HepG2 (cell line): ENCODE measurements around the gene METRNL. TPM values are rescaled to one million over a fixed set of nuclear protein-coding genes. Genes with fewer than 3 reads are reported as not detected.

Experiments
- ATAC-seq: fragments of 200-7000 bp; cut with Tn5 transposase; 3 replicates; pipeline ENCODE4 v1.9.1; 2020; ENCODE audit warnings: mild to moderate bottlenecking, moderate library complexity
- BruUV-seq: library from RNA; stranded (reverse); fragments of 400-500 nt; replicated peaks from 2 replicates; lab custom pipeline; 2021; lab: Mats Ljungman, UMichigan
- CTCF ChIA-PET: fragments of 300-600 bp; formaldehyde crosslinking; extraction: SDS; loops from one replicate; lab custom pipeline; 2021; ENCODE audit warnings: low total read pairs, inconsistent platforms, low intra/inter-chr PET ratio; lab: Yijun Ruan, JAX
- POLR2A ChIA-PET: fragments of 350-600 bp; sonication (Branson Sonifier 250); formaldehyde crosslinking; loops from one replicate; lab custom pipeline; 2020; ENCODE audit warnings: antibody characterized with exemption, inconsistent platforms; lab: Yijun Ruan, JAX
- DNase-seq: peaks from one replicate; pipeline ENCODE4 v3.0.0-alpha.2; 2015; ENCODE audit warnings: low spot score
- FAIRE-seq: peaks from 3 replicates; lab custom pipeline; 2011; peaks lifted over from hg19 to GRCh38; lab: Jason Lieb, UNC
- H2AFZ ChIP-seq: one replicate; pipeline ENCODE4 v1.6.1; 2011; ENCODE audit warnings: low read length, inconsistent platforms
- H3K27ac ChIP-seq: fragments of 300-600 bp; 3 replicates; pipeline ENCODE4 v1.8.0; 2011; ENCODE audit warnings: mixed run types, mild to moderate bottlenecking, mixed read lengths, low read length, inconsistent platforms; ENCODE audit not compliant: insufficient read depth; ENCODE audit errors: extremely low read length
- H3K27me3 ChIP-seq, 2 experiments: fragments of 200-600 bp in 1 of 2; 2 replicates in 1 of 2; 3 replicates in 1 of 2; pipeline versions ENCODE4 v1.6.0 to v1.8.0; 2011; ENCODE audit warnings: low read length in 2 of 2, mild to moderate bottlenecking in 2 of 2, moderate library complexity in 2 of 2, inconsistent platforms in 1 of 2; ENCODE audit not compliant: insufficient read depth in 2 of 2, control insufficient read depth in 1 of 2
- H3K36me3 ChIP-seq, 2 experiments: fragments of 200-600 bp in 1 of 2; replicated peaks in 1 of 2; 2 replicates in 1 of 2; 3 replicates in 1 of 2; pipeline versions ENCODE4 v1.5.1 to v1.8.0; 2011; ENCODE audit warnings: low read length in 2 of 2, inconsistent platforms in 1 of 2; ENCODE audit not compliant: insufficient read depth in 2 of 2, control insufficient read depth in 1 of 2
- H3K4me1 ChIP-seq: 2 replicates; pipeline ENCODE4 v1.5.1; 2012; ENCODE audit warnings: low read length, inconsistent platforms; ENCODE audit not compliant: insufficient read depth
- H3K4me2 ChIP-seq: 2 replicates; pipeline ENCODE4 v1.6.0; 2011; ENCODE audit warnings: low read depth, low read length, inconsistent platforms
- H3K4me3 ChIP-seq, 3 experiments: fragments of 200-600 bp in 1 of 3; sonication (generic), shearing (Covaris generic) in 1 of 3; replicated peaks in 1 of 3; 2 replicates each; pipeline ENCODE4 v1.5.1; 2011 to 2016; ENCODE audit warnings: low read length in 3 of 3, inconsistent platforms in 2 of 3, low read depth in 2 of 3, mild to moderate bottlenecking in 2 of 3, control low read depth in 1 of 3, mixed read lengths in 1 of 3; ENCODE audit not compliant: insufficient read depth in 1 of 3
- H3K79me2 ChIP-seq: one replicate; pipeline ENCODE4 v1.6.1; 2011; ENCODE audit warnings: low read length, inconsistent platforms; ENCODE audit not compliant: insufficient read depth
- H3K9ac ChIP-seq: 2 replicates; pipeline ENCODE4 v1.6.0; 2011; ENCODE audit warnings: mild to moderate bottlenecking, low read depth, low read length, inconsistent platforms; ENCODE audit not compliant: insufficient read depth
- H3K9me3 ChIP-seq: 2 replicates; pipeline ENCODE4 v1.5.1; 2012; ENCODE audit warnings: mild to moderate bottlenecking, low read length
- H4K20me1 ChIP-seq: 2 replicates; pipeline ENCODE4 v1.6.0; 2011; ENCODE audit warnings: inconsistent platforms, mild to moderate bottlenecking, low read length, moderate library complexity; ENCODE audit not compliant: insufficient read depth
- BORCS8-MEF2B ChIP-seq: sonication (generic); formaldehyde crosslinking; IDR thresholded peaks from 2 replicates; pipeline ENCODE4 v1.8.0; 2022; ENCODE audit warnings: mild to moderate bottlenecking, missing genetic modification reagents
- CEBPZ ChIP-seq: IDR thresholded peaks from 2 replicates; pipeline ENCODE4 v1.6.1; 2012; ENCODE audit warnings: low read length, improper control_type of control experiment
- IRF1 ChIP-seq: sonication (generic); formaldehyde crosslinking; IDR thresholded peaks from 2 replicates; pipeline ENCODE4 v1.4.0; 2020; ENCODE audit warnings: low read depth, mild to moderate bottlenecking, missing genetic modification reagents
- RAD51 ChIP-seq: fragments of 450-650 bp; IDR thresholded peaks from 2 replicates; pipeline ENCODE4 v1.6.1; 2016; ENCODE audit warnings: borderline replicate concordance
- SSRP1 ChIP-seq: IDR thresholded peaks from 2 replicates; pipeline ENCODE4 v1.6.1; 2016; ENCODE audit warnings: control low read depth
- XRCC5 ChIP-seq: fragments of 200-400 bp; formaldehyde crosslinking; optimal IDR thresholded peaks from 2 replicates; pipeline ENCODE3; 2017; ENCODE audit warnings: mild to moderate bottlenecking, low read length
- ZBTB25 ChIP-seq: IDR thresholded peaks from 2 replicates; pipeline ENCODE4 v1.6.1; 2018; ENCODE audit warnings: missing genetic modification reagents
- ZFP91 ChIP-seq: sonication (generic); formaldehyde crosslinking; IDR thresholded peaks from 2 replicates; pipeline ENCODE4 v1.9.0; 2022; ENCODE audit warnings: missing genetic modification reagents, mild to moderate bottlenecking, borderline replicate concordance
- ZNF143 ChIP-seq: sonication (generic); formaldehyde crosslinking; IDR thresholded peaks from 2 replicates; pipeline ENCODE4 v1.4.0; 2020; ENCODE audit warnings: missing genetic modification reagents
- ZNF687 ChIP-seq: sonication (generic); formaldehyde crosslinking; IDR thresholded peaks from 2 replicates; pipeline ENCODE4 v1.5.1; 2020; ENCODE audit warnings: mild to moderate bottlenecking, missing genetic modification reagents, moderate library complexity
- ZNF761 ChIP-seq: sonication (generic); formaldehyde crosslinking; conservative IDR thresholded peaks from 2 replicates; pipeline ENCODE4 v1.4.0; 2020; ENCODE audit warnings: mild to moderate bottlenecking, missing genetic modification reagents
- ZNF772 ChIP-seq: sonication (generic); formaldehyde crosslinking; IDR thresholded peaks from 2 replicates; pipeline ENCODE4 v1.5.0; 2020; ENCODE audit warnings: mild to moderate bottlenecking, missing genetic modification reagents
- WGBS: methylation state at CpG from one replicate; pipeline ENCODE4 v1.1.6; 2017; ENCODE audit warnings: low lambda C conversion rate; 5-methylcytosine and 5-hydroxymethylcytosine counted together
- in situ Hi-C: cut with HindIII; loops from 2 replicates; pipeline ENCODE4 v1.10.0; 2017; ENCODE audit warnings: low pct_unique_long_range_greater_than_20kb; ENCODE audit not compliant: extremely low pct_ligation_motif_present
- intact Hi-C: fragments of 100-400 bp; cut with micrococcal nuclease; formaldehyde crosslinking; loops from one replicate; pipeline ENCODE4 v1.10.0; 2022; ENCODE audit not compliant: unreplicated experiment
- polyA plus RNA-seq, 8 experiments: library from polyadenylated mRNA; depleted of rRNA in 3 of 8; stranded (reverse) in 7 of 8; unstranded in 1 of 8; fragments of >200 nt; fragmentation: Illumina TruSeq in 4 of 8; extraction: Trizol in 4 of 8; gene quantifications; 2 replicates each; pipeline versions ENCODE4 v1.2.1 to v1.2.3, GENCODE V29; 2011 to 2016; ENCODE audit warnings: low read depth in 4 of 8, missing spikeins in 1 of 8, mixed read lengths in 1 of 8; ENCODE audit not compliant: insufficient read depth in 1 of 8
- total RNA-seq, 5 experiments: library from RNA; depleted of rRNA; stranded (reverse); fragments of >200 nt; fragmentation: Illumina TruSeq; extraction: Trizol; gene quantifications; 2 replicates each; pipeline ENCODE4 v1.2.3, GENCODE V29; 2016; ENCODE audit warnings: low read depth in 1 of 5

The METRNL gene
- total and polyA plus RNA-seq, 2 of the 13 experiments (the other 11 are each of a cell fraction or from before 2014, with no cell fraction given) = 0.66 to 0.84 TPM

GRCh38 chr17:83069931-83070742, 9.3 kb upstream of the METRNL start:
- no peak overlapping the region for H3K9ac ChIP-seq
- no peaks in the 10 kb centered on the region; the same call in 1 of the 2 replicates for H4K20me1 ChIP-seq
- no peak overlapping the region for H3K4me2 ChIP-seq
- FAIRE-seq = no peak
- H3K9me3 ChIP-seq = no peaks in the 10 kb centered on the region
- intact Hi-C loops (no loop called here), in situ Hi-C loops (no loop called here)
- ChIA-PET POLR2A (no interaction called here), CTCF (no interaction called here)
- ATAC-seq = peak; percentile 57
- no peaks in the 10 kb centered on the region for H3K36me3 ChIP-seq
- DNase-seq = no peak
- WGBS = 44% methylated on average over 19 of the region's 35 CpGs
- no peaks in the 10 kb centered on the region for H3K79me2 ChIP-seq
- H3K27me3 ChIP-seq = peaks cover 35 to 87% of the 10 kb centered on the region in 2 experiments
- H3K4me3 ChIP-seq = no peak overlapping the region; a peak in 1 of 6 replicates
- H3K27ac ChIP-seq = no peak overlapping the region
- BruUV-seq = no TSS peak
- no peaks in the 10 kb centered on the region for H3K4me1 ChIP-seq
- no peak overlapping the region for H2AFZ ChIP-seq
- TF ChIP-seq RAD51 (no peak), ZNF143 (CRISPR knock-in tag) (no peak), ZBTB25 (CRISPR knock-in tag) (no peak), ZFP91 (CRISPR knock-in tag) (0 out of 2 replicates have a peak, but pooled peaks have one; percentile 23), IRF1 (CRISPR knock-in tag) (no peak), ZNF761 (CRISPR knock-in tag) (no peak), SSRP1 (no peak), CEBPZ (no peak), BORCS8-MEF2B (CRISPR knock-in tag) (no peak), ZNF772 (CRISPR knock-in tag) (no peak), XRCC5 (no peak), ZNF687 (CRISPR knock-in tag) (0 out of 2 replicates have a peak, but pooled peaks have one; percentile 32)
